ENCODE results near the gene LRMDA. TPM values are rescaled to one million over a fixed set of nuclear protein-coding genes. Genes with fewer than 3 reads are reported as not detected.

The LRMDA gene
- total and polyA plus RNA-seq, 2 of the 13 experiments (the other 11 are each of a cell fraction or from before 2014, with no cell fraction given) = 13.4 to 22.0 TPM

- DNase-seq (ENCODE audit: low spot score) = no peak
- H3K36me3 ChIP-seq (replicated peaks in 1 of 2; ENCODE audit: control insufficient read depth in 1 of 2, insufficient read depth in 2 of 2, low read length in 2 of 2) = no peaks in the 10 kb centered on the region
- H4K20me1 ChIP-seq (ENCODE audit: insufficient read depth, low read length) = no peaks in the 10 kb centered on the region
- intact Hi-C loops (cut with micrococcal nuclease; ENCODE audit: unreplicated experiment) (no loop called here), in situ Hi-C loops (cut with HindIII; ENCODE audit: extremely low pct_ligation_motif_present, low pct_unique_long_range_greater_than_20kb) (no loop called here)
- 100% methylated on average over 5 of the region's 5 CpGs for WGBS (ENCODE audit: low lambda C conversion rate)
- TF ChIP-seq HOXD1 (CRISPR knock-in tag; IDR thresholded peaks at IDR 0.05) (no peak), NFKBIZ (CRISPR knock-in tag; IDR thresholded peaks at IDR 0.05) (no peak), ZNF414 (CRISPR knock-in tag; IDR thresholded peaks at IDR 0.05) (no peak), TOPORS (CRISPR knock-in tag; IDR thresholded peaks at IDR 0.05) (no peak), FOXA1 (IDR thresholded peaks at IDR 0.05) (no peak), FOXA1 (CRISPR knock-in tag; IDR thresholded peaks at IDR 0.05) (no peak), TP53 (CRISPR knock-in tag; conservative IDR thresholded peaks at IDR 0.05) (no peak), KAT2B (IDR thresholded peaks at IDR 0.05; ENCODE audit: borderline replicate concordance, low read depth, low read length) (no peak), ZNF556 (CRISPR knock-in tag; IDR thresholded peaks at IDR 0.05; ENCODE audit: borderline replicate concordance) (no peak), FOXJ3 (CRISPR knock-in tag; IDR thresholded peaks at IDR 0.05; ENCODE audit: borderline replicate concordance) (no peak), POLR2AphosphoS5 (IDR thresholded peaks at IDR 0.05; ENCODE audit: low read depth, low read length) (no peak), ATF1 (CRISPR knock-in tag; IDR thresholded peaks at IDR 0.05) (no peak), NR0B2 (CRISPR knock-in tag; IDR thresholded peaks at IDR 0.05) (no peak), TEF (CRISPR knock-in tag; IDR thresholded peaks at IDR 0.05) (no peak)
- H3K4me1 ChIP-seq (ENCODE audit: insufficient read depth, low read length) = peaks cover 7% of the 10 kb centered on the region
- H2AFZ ChIP-seq (ENCODE audit: low read length) = no peak overlapping the region
- no peak overlapping the region for H3K27ac ChIP-seq (ENCODE audit: extremely low read length, insufficient read depth, low read length)
- H3K9me3 ChIP-seq (ENCODE audit: low read length) = no peaks in the 10 kb centered on the region
- no peak overlapping the region for H3K4me2 ChIP-seq (ENCODE audit: low read depth, low read length)
- ChIA-PET CTCF (ENCODE audit: low intra/inter-chr PET ratio, low total read pairs) (no interaction called here), POLR2A (no interaction called here)
- no peaks in the 10 kb centered on the region for H3K27me3 ChIP-seq (ENCODE audit: control insufficient read depth in 1 of 2, insufficient read depth in 2 of 2, low read length in 2 of 2)
- H3K9ac ChIP-seq (ENCODE audit: insufficient read depth, low read depth, low read length) = no peak overlapping the region
- no peak for FAIRE-seq
- no TSS peak for BruUV-seq (replicated peaks)
- ATAC-seq = no peak
- H3K4me3 ChIP-seq (replicated peaks in 1 of 3; ENCODE audit: insufficient read depth in 1 of 3, low read depth in 2 of 3, low read length in 3 of 3) = no peak overlapping the region
- no peaks in the 10 kb centered on the region for H3K79me2 ChIP-seq (ENCODE audit: insufficient read depth, low read length)
These were observed 551.4 kb downstream of the LRMDA start for GRCh38 chr10:75982611-75983369.

All from HepG2 (cell line).